ELF-1 (cell line): ENCODE measurements around the gene URM1.

ENCODE experiments used
- DNase-seq: peaks from one replicate; pipeline ENCODE4 v3.0.0-alpha.2; 2016; ENCODE audit warnings: low read depth, low spot score

Gene URM1

GRCh38 chr9:128385496-128386460, 14.6 kb downstream of the URM1 start:
- DNase-seq = peak; percentile 79

- DNase-seq = no peak
Measured at GRCh38 chr9:128388150-128388549, 17.0 kb downstream of the URM1 start.

DNA sequence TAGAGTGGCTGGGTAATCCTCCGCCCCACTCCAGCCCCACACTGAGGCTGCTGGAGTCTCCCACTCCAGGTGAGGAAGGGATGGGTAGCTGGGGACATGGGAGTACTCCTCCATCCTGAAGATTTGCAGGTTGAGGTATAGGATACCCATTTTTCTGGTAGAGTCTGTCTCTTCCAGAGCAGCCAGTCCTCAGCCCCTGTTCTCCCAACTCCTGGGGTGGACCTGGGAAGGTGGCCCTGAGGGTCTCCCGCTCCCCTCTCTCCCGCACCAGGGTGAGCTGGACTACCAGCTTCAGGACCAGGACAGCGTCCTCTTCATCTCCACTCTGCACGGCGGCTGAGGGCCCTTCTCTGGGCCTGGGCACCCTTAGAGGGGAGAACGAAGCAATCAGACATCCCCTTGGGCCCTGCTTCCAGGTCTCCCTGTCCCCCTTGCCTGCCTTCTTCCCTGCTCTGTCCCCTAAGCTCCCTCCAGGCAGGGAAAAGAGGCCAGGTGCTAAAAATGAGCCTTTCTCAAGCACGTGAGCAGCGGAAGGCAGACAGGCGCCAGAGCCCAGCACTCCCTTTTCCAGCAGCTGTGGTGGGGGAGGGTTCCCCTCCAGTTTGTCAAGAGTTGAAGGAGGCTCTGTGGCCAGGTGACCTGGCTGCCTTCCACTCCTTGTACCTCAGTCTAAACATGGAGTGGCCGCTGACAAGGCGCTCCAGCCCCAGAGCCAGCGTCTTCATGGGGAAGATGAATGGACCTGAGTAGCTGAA, 18.4 kb downstream of the URM1 start:
- DNase-seq = no peak

DNA sequence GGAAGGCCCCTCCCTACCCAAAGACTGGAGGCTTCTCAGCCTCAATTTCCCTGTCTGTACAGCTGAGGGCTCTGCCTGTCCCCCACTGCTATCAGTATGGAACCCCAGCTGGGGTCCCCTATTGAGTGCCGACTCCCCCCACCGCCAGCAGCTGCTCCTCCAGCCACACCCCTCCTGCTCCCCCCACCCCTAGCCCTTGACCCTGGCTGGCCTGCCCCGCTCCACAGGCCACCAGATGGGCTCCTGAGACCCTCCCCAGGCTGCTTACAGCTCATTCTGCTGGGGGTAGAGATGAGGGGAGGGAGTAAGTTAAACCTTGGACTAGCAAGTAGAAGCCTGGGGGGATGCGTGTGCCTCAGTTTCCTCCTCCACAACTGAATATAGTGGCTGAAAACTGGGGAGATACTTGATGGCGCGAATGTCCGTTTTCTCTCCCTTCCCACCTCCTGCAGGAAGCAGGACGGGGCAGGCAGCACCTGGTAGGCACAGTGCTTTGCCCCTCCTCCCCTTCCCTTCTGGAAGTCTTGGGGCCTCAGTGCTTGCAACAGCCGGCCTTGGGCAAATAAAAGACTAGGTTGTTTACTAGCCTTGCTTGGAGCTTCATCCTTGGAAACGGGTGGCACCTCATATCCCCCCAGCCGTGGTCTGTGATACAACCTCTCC, 19.1 kb downstream of the URM1 start:
- no peak for DNase-seq

DNA sequence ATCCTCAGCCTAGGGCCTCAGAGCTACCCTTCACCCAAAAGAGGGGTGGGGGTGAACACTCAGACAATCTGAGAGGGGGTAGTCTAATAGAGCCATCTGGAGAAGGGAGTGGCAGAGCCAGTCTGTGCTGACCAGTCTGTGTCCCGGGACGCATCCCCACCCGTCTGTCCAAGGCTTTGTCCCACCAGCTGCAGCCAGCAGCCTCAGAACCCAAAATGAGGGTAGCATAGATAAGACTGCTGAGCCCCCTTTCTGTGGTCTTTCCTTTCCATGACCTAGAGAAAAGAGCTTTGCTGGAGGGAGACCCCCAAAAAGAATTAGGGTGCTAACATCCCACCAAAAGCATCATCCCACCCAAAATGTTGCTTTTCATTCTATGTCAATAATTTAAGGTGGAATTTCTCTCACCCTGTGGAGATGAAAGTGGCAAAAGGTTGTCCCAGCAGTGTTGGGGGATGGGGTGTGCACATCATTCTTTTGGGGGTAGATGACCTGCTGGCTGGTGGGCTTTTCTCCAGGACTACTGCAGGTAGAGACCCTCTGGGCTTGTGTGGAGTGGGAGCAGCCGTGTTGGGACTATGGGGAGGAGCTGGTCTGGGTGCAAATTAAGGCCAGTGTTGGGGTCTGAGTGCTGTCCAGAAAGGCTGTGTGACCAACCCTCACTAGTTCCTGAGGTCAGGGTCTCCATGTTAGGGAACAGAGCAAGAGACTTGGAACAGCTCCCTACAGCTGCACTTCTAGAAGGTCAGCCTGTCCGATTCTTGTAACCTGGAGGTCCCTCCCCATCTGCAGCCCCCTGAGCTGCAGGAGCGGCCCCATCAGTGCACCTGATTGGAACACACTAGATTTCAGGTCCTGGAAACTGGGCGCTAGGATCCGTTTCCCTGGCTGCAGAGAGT, 19.9 kb downstream of the URM1 start:
- no peak for DNase-seq

- DNase-seq = no peak
Measured at GRCh38 chr9:128391956-128392301, 20.8 kb downstream of the URM1 start.

DNA sequence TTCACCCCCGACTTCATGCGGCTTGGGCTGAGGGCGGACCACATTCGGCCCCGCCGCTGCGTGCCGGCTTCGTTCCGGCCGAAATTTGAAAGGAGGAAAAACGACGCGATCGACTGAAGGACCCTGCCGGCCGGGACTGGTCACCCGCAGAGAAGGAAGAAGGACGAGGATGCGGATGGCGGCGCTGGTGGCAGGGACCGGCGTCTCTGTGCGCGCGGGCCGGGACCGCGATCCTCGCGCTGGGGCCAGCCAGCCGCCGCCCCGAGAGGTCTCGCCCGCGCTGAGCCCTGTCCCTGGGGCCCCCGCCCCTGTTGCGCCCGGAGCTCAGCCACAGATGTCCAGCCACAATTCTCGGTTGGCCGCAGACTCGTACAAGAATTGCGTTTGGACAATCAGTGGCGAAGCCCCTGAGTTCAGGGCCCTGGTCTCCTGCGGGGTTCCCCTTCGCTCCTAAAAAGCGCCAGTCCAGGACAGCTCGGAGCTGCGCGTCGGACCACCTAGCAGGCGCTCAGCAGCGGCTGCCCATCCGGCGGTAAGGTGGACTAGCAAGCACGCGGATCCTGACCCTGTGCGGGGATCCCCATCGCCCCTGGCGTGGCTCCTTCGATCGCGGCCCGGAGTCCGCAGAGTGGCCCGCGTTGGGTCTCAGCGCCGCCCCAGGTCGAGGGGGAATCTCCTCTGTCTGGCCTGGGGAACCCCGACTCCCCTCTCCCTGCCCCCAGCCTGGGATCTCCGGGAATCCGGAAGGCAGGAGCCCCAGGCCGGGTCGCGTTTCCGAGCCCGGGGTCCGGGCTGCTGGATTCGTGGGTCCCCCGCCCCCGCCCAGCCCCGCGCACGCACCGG, 21.3 kb downstream of the URM1 start:
- no peak for DNase-seq

GRCh38 chr9:128393145-128393775, 22.1 kb downstream of the URM1 start:
- DNase-seq = peak; percentile 87

GRCh38 chr9:128393970-128394369, 22.8 kb downstream of the URM1 start:
- peak; percentile 74 for DNase-seq

DNA sequence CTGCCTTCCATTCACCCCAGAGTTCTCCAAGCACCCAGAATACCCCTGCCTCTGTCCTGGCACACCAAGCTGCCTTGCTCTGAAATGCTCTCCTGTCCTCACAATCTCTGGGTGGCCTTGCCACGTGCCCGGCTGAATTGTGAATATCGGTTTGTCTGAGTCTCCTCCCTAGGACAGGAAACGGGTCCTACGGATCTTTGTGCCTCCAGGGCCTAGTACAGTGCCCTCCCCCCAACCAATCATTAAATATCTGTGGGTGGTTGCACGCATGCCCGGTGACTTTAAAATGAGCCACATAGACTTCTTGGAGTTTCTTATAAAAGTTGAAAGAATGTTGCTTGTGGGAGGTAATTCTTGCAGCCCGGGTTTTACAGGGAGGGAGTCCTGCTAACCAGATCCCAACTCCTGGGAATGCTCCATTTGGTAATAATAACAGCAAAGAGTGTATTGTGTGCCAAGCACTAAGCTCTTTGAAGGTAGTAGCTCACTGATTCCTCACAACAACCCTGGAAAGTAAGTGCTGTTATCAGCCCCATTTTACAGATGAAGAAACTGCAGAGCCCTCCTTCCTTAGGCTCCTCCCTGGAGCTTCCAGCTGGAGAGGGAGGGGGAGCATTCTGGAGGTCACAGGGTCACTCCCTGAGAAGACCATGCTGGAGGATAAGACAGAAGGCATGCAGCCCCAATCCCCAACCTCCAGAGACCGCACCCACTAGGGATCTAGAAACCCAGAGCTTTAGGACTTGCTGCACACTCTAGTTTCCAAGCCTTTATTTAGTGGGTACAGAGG, 23.4 kb downstream of the URM1 start:
- DNase-seq = no peak

DNA sequence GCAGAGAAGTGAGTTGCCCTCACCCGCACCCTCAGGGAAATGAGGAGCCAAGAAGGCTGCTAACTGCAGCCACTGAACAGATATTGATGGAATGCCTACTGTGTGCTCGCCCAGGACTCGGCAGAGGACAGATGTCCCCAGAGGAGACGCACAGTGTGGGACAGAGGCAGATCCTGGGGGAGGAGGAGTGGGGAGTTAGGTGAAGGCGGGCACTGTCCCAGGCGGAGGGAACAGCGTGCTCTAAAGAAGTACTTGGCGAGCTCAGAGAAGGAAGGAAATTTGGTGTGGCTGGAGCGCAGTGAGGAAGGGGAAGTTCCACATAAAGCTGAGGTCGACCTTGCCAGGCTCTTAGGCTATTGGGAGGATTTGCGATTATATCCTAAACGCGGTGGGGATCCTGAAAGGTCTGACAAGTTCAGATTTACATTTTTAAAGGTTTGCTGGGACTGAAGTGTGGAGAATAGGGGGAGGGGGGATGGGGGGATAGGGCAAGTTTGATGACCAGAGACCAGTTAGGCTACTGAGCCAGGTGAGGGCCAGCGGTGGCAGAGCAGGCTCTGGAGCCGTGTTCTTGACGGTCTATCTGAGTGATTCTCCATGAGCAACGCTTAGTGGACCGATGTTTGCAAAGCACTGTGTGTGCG, 25.9 kb downstream of the URM1 start:
- DNase-seq = peak; percentile 61

GRCh38 chr9:128397831-128398230, 26.7 kb downstream of the URM1 start:
- no peak for DNase-seq

DNA sequence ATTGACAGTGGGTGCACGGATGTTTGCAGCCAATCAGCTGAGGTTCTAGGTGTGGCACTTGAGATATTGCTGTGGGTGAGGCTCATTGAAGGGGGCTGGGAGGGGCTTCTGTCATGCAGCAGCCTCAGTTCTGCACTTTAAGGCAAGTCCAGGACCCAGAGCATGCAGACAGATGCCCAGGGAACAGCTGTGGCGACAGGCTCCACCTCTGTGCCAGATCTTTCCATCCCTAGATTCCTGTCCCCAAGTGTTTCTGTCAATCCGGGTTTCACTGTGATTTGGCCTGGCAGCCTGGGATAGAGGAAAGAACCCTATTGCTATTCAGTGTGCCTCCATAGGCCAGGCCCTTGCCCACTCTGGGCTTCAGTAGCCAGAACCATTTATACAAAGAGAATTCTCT, 28.7 kb downstream of the URM1 start:
- no peak for DNase-seq

GRCh38 chr9:128404560-128404959, 33.4 kb downstream of the URM1 start:
- no peak for DNase-seq

DNA sequence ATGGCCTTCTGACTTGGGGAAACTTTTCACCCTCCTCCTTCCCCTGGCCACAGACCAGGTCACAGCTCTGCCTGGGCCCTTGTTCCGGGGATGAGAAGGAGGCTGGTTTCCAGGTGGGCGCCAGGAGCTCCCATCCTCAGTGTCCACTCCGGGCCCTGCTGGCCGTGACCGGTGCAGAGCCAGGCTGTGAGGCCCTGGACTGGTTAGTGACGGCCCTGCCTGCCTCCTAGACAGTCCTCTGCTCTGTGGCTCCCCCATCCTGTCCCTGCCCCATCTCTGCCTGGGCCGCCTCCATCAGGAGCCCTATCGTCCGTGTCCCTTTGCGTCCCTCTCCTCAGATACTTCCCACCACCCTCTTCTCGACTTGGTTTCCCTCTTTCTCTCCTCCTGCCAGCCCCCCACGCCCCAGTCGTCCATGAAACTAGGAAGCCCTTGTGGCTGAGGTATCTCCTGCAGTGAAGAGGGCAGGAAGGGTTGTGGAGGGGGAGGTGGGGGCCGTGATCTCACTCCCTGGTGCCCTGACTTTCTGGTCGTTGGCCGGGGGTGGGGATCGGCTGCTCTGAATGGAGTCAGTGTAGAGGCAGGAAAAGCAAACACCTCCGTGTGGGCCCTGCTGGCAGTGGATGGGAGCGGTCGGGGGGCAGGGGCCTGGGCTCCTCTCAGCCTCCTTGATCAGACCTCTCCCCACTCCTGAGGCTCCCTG, 34.1 kb downstream of the URM1 start:
- no peak for DNase-seq

- DNase-seq = no peak
Measured at GRCh38 chr9:128405780-128406171, 34.6 kb downstream of the URM1 start.

GRCh38 chr9:128406848-128407391, 35.7 kb downstream of the URM1 start:
- DNase-seq = peak; percentile 75
